ENCODE data around the gene TPCN1.

Gene TPCN1

DNA sequence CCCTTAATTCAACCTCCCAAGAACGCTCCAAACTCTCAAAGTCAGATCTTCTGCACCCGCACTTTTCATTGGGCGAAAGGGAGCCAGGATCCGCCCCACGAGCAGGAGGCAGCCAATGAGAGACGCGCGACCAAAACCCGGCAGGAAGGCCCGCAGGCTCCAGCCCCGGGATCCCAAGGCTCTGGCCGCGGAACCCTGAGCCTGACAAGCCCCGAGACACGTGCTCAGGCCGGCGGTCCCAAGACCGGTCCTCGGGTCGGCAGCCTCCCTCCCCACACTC, 36.4 kb upstream of the TPCN1 start:
- Histone ChIP-seq H3K4me3 (ENCODE audit: low read depth, low read length) (peak overlapping the region; percentile 90), H3K4me1 (ENCODE audit: control insufficient read depth, insufficient read depth, low read length) (0 out of 2 replicates have a peak, but pooled peaks cover 4% of the 10 kb centered on the region), H3K36me3 (ENCODE audit: control insufficient read depth, insufficient read depth, low read length) (peaks cover 29% of the 10 kb centered on the region), H3K27me3 (ENCODE audit: control insufficient read depth, insufficient read depth, low read length) (no peaks in the 10 kb centered on the region), H3K27ac (ENCODE audit: low read depth, low read length) (peak overlapping the region; percentile 95), H3K9me3 (ENCODE audit: control insufficient read depth, insufficient read depth, low read depth, low read length) (no peaks in the 10 kb centered on the region), H3K9ac (ENCODE audit: low read length) (peak overlapping the region; percentile 95)

DNA sequence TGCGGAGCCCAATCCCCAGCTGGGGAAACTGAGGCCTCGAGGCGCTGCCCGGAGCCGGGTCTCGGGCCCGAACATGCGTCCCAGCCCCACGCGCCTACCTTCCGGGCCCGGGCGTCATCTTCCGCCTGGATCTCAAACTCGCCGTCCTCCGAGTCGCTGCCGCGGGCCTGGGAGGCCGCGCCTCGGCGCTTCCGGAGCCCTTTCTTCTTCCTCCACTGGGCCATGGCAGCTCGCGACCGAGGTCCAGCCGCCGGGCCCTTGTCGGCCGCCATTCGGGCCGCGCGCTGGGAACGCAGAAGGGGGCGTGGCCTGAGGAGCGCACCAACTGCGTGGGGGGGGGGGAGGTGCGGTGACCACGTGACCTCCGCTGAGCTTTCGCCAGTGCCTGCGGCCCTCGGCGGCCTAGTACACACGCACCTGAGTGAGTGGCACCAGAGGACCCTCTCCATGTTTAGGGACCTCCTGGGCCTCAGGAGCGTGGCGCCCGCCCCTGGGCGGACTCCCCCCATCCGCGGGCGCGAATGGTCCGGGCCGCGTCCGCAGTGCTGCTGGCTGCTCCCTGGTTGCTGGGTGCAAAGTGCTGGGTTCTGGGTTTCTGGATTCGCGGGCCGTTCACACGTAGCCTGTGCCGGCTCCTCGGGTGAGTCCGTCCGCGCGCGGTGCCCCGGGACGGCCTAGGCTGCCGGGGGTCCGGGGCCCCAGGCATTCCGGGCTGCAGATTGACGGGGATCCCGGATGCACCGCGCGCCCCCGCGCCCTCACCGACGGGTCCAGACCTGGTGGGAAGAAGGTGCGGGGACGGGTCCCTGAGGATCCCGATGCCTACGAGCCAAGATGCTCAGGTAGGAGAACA, 35.9 kb upstream of the TPCN1 start, which contains the start of the genes DDX54 and RITA1:
Gene DDX54, minus strand, starts transcription at position 299 of the 853 bp plus-strand sequence. Its CDS starts 27 bp downstream, at position 272.
Gene RITA1, plus strand, starts transcription at position 542 of the 853 bp plus-strand sequence. CDS start 1,026 bp downstream, outside the sequence.
- Histone ChIP-seq H3K9ac (ENCODE audit: low read length) (peak within 1 kb of the TSS; percentile 95), H3K36me3 (ENCODE audit: control insufficient read depth, insufficient read depth, low read length) (peaks cover 24% of the 10 kb centered on the region), H3K27ac (ENCODE audit: low read depth, low read length) (peak within 1 kb of the TSS; percentile 95), H3K4me3 (ENCODE audit: low read depth, low read length) (peak within 1 kb of the TSS; percentile 90), H3K9me3 (ENCODE audit: control insufficient read depth, insufficient read depth, low read depth, low read length) (no peaks in the 10 kb centered on the region), H3K4me1 (ENCODE audit: control insufficient read depth, insufficient read depth, low read length) (0 out of 2 replicates have a peak, but pooled peaks cover 4% of the 10 kb centered on the region), H3K27me3 (ENCODE audit: control insufficient read depth, insufficient read depth, low read length) (no peaks in the 10 kb centered on the region)

DNA sequence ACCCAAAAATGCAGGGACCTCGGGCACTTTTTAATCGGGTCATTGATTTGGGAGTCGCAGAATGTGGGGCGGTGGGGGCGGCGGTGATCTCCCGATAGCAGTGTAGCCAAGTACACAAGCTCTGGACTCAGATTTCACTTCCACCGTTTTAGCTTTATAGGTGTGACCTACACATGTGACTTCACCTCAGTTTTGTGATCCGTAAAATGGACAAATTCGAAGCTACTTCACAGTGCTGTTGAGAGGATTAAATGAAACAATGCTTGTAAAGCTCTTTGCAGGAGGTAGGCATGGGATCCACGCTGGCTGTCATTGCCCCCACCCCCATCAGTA, 35.3 kb upstream of the TPCN1 start:
- peak overlapping the region; percentile 95 for H3K9ac ChIP-seq (ENCODE audit: low read length)
- peak overlapping the region; percentile 90 for H3K4me3 ChIP-seq (ENCODE audit: low read depth, low read length)
- peak overlapping the region; percentile 95; the same call in 1 of the 2 replicates for H3K27ac ChIP-seq (ENCODE audit: low read depth, low read length)
- no peaks in the 10 kb centered on the region for H3K27me3 ChIP-seq (ENCODE audit: control insufficient read depth, insufficient read depth, low read length)
- peaks cover 5% of the 10 kb centered on the region; the same call in 1 of the 2 replicates for H3K4me1 ChIP-seq (ENCODE audit: control insufficient read depth, insufficient read depth, low read length)
- H3K9me3 ChIP-seq (ENCODE audit: control insufficient read depth, insufficient read depth, low read depth, low read length), result no peaks in the 10 kb centered on the region
- H3K36me3 ChIP-seq (ENCODE audit: control insufficient read depth, insufficient read depth, low read length), result peaks cover 23% of the 10 kb centered on the region

DNA sequence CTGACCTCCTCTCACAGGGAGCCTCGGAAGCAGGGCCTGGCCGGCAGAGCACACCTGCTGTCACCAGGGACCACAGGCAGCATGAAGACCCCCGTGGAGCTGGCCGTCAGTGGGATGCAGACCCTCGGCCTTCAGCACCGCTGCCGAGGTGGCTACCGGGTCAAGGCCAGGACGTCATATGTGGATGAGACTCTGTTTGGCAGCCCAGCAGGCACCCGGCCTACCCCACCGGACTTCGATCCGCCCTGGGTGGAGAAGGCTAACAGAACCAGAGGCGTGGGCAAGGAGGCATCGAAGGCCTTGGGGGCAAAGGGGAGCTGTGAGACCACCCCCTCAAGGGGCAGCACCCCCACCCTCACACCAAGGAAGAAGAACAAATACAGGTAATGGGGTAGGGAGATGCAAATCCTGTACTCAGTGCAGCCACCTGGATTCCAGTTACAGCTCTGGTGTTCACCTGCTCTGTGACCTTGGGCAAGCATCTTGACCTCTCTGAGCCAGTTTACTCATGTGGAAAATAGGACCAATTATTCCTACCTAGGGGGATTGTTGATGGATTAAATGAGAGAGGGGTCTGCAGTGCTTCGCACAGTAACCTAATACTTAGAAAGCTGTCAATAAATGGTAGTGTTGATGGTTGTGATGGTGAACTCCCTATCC, 34.5 kb upstream of the TPCN1 start:
- H3K27ac ChIP-seq (ENCODE audit: low read depth, low read length), result no peak overlapping the region
- peaks cover 28% of the 10 kb centered on the region for H3K36me3 ChIP-seq (ENCODE audit: control insufficient read depth, insufficient read depth, low read length)
- H3K4me3 ChIP-seq (ENCODE audit: low read depth, low read length), result peak overlapping the region; percentile 90
- no peaks in the 10 kb centered on the region for H3K27me3 ChIP-seq (ENCODE audit: control insufficient read depth, insufficient read depth, low read length)
- no peaks in the 10 kb centered on the region for H3K9me3 ChIP-seq (ENCODE audit: control insufficient read depth, insufficient read depth, low read depth, low read length)
- no peak overlapping the region for H3K9ac ChIP-seq (ENCODE audit: low read length)
- H3K4me1 ChIP-seq (ENCODE audit: control insufficient read depth, insufficient read depth, low read length), result peaks cover 6% of the 10 kb centered on the region; the same call in 1 of the 2 replicates

DNA sequence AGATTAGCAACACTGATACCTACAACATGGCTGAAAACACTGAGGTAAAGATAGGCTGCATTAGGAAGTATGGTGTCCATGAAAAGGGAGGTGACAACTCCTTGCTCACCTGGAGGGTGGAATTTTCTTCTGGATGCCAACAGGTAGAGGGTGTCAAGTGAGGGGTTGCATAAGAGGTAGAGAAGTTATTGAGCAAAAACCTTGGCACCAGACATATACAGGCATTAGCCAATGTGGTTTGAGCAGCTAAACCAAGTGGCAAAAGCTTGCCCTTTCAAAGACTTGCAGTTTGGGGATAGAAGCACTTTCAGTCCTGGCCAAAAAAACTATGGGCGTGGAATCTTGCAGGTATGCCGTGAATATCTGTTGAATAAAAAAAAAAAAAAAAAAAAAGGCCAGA, 31.9 kb upstream of the TPCN1 start:
- Histone ChIP-seq H3K4me3 (ENCODE audit: low read depth, low read length) (no peak overlapping the region), H3K9me3 (ENCODE audit: control insufficient read depth, insufficient read depth, low read depth, low read length) (no peaks in the 10 kb centered on the region), H3K9ac (ENCODE audit: low read length) (no peak overlapping the region), H3K36me3 (ENCODE audit: control insufficient read depth, insufficient read depth, low read length) (peaks cover 26% of the 10 kb centered on the region), H3K4me1 (ENCODE audit: control insufficient read depth, insufficient read depth, low read length) (peaks cover 16% of the 10 kb centered on the region; the same call in 1 of the 2 replicates), H3K27ac (ENCODE audit: low read depth, low read length) (no peak overlapping the region), H3K27me3 (ENCODE audit: control insufficient read depth, insufficient read depth, low read length) (no peaks in the 10 kb centered on the region)

DNA sequence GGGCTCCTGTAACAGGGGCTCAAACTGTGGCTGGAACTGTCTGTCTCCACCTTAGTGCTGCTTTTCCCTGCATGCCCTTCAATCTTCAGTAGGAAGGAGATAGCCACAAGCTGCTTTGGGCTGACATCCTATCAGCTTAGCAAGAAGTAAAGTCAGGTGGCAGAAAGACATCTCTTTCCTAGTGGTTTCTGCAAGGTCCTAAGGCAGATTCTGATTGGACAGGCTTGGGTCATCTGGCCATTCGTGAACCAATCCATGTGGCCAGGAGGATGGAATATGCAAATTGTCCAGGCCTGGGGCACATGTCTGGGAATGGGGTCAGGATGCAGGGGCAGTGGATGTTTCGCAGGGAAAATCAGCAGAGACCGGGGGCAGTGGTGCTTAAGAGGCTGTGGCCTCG, 30.5 kb upstream of the TPCN1 start:
- peaks cover 26% of the 10 kb centered on the region for H3K36me3 ChIP-seq (ENCODE audit: control insufficient read depth, insufficient read depth, low read length)
- no peak overlapping the region for H3K4me3 ChIP-seq (ENCODE audit: low read depth, low read length)
- no peaks in the 10 kb centered on the region for H3K27me3 ChIP-seq (ENCODE audit: control insufficient read depth, insufficient read depth, low read length)
- no peak overlapping the region for H3K27ac ChIP-seq (ENCODE audit: low read depth, low read length)
- H3K9me3 ChIP-seq (ENCODE audit: control insufficient read depth, insufficient read depth, low read depth, low read length), result no peaks in the 10 kb centered on the region
- peaks cover 16% of the 10 kb centered on the region; the same call in 1 of the 2 replicates for H3K4me1 ChIP-seq (ENCODE audit: control insufficient read depth, insufficient read depth, low read length)
- no peak overlapping the region for H3K9ac ChIP-seq (ENCODE audit: low read length)

DNA sequence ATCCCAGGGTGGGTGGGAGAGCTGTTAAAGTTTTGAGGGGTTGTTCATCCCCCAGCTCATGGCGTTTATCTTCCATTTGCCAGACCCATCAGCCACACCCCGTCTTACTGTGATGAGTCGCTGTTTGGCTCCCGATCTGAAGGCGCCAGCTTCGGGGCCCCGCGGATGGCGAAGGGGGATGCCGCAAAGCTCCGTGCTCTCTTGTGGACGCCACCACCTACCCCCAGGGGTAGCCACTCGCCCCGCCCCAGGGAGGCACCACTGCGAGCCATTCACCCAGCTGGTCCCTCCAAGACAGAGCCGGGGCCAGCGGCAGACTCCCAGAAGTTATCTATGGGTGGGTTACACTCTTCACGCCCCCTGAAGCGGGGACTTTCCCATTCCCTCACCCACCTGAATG, 30.0 kb upstream of the TPCN1 start:
- Histone ChIP-seq H3K4me3 (ENCODE audit: low read depth, low read length) (no peak overlapping the region), H3K9ac (ENCODE audit: low read length) (no peak overlapping the region), H3K27ac (ENCODE audit: low read depth, low read length) (no peak overlapping the region), H3K4me1 (ENCODE audit: control insufficient read depth, insufficient read depth, low read length) (peaks cover 14% of the 10 kb centered on the region; the same call in 1 of the 2 replicates), H3K27me3 (ENCODE audit: control insufficient read depth, insufficient read depth, low read length) (no peaks in the 10 kb centered on the region), H3K36me3 (ENCODE audit: control insufficient read depth, insufficient read depth, low read length) (peaks cover 26% of the 10 kb centered on the region), H3K9me3 (ENCODE audit: control insufficient read depth, insufficient read depth, low read depth, low read length) (no peaks in the 10 kb centered on the region)

DNA sequence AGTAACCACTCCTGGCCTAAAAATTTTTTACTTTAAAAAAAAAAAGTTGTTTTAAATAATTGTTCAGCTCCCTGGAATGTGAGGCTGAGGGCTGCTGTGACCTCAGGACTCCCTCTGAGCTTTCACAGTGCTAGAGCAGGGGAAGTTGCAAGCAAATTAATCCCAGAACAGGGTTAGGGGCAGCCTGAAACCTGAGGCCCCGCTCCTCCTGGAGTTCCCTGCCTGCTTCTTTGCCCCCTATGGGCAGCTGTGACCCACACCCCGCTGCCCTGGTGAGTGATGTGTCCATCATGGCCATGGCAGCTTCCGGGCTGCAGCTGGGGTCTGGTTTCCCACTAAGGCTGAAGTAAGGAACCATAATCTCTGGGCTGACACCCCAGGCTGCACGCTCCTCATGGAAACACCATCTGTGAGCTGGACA, 26.3 kb upstream of the TPCN1 start:
- Histone ChIP-seq H3K36me3 (ENCODE audit: control insufficient read depth, insufficient read depth, low read length) (peaks cover 21% of the 10 kb centered on the region), H3K27ac (ENCODE audit: low read depth, low read length) (no peak overlapping the region), H3K4me1 (ENCODE audit: control insufficient read depth, insufficient read depth, low read length) (peaks cover 12% of the 10 kb centered on the region; the same call in 1 of the 2 replicates), H3K9me3 (ENCODE audit: control insufficient read depth, insufficient read depth, low read depth, low read length) (no peaks in the 10 kb centered on the region), H3K4me3 (ENCODE audit: low read depth, low read length) (no peak overlapping the region), H3K9ac (ENCODE audit: low read length) (no peak overlapping the region), H3K27me3 (ENCODE audit: control insufficient read depth, insufficient read depth, low read length) (no peaks in the 10 kb centered on the region)

DNA sequence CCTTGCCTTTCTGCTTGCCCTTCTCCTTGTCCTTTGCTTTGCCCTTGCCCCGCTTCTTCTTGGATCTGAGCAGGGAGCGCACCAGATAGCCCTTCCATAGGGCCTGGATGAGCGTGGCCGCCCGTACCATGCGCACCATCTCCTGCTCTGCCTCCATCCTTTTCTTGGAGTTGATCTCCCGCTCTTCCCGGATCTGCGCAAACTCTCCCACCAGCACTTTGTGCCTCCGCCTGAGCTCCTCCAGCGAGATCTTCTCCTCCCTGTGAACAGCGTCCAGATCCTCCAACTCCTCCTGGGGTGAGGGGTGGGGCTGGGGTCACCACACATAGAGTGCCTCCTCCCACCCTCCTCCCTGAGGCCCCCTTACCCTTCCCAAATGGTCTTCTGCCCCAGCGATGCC, 25.7 kb upstream of the TPCN1 start:
- no peaks in the 10 kb centered on the region for H3K27me3 ChIP-seq (ENCODE audit: control insufficient read depth, insufficient read depth, low read length)
- H3K4me3 ChIP-seq (ENCODE audit: low read depth, low read length), result no peak overlapping the region
- H3K4me1 ChIP-seq (ENCODE audit: control insufficient read depth, insufficient read depth, low read length), result peaks cover 12% of the 10 kb centered on the region; the same call in 1 of the 2 replicates
- H3K9me3 ChIP-seq (ENCODE audit: control insufficient read depth, insufficient read depth, low read depth, low read length), result no peaks in the 10 kb centered on the region
- H3K9ac ChIP-seq (ENCODE audit: low read length), result no peak overlapping the region
- no peak overlapping the region for H3K27ac ChIP-seq (ENCODE audit: low read depth, low read length)
- H3K36me3 ChIP-seq (ENCODE audit: control insufficient read depth, insufficient read depth, low read length), result peaks cover 18% of the 10 kb centered on the region

DNA sequence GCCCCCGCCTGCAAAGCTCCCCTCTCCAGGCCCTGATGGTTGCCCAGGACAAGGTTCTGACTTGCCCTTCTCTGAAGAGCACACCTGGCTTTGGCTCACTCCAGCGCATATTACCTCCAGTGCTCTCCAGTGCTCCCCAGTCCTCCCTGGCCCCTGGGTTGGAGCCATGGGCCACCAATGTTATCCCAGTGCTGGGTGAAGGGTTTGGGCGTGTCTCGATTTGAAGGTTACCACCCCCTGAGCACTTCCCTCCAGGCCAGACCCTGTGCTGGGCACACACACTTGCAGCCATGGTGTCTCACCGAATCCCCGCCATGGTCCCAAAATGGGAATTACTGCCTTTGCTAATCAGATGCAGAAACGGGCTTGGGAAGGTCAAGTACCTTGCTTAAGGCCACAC, 24.7 kb upstream of the TPCN1 start:
- Histone ChIP-seq H3K27me3 (ENCODE audit: control insufficient read depth, insufficient read depth, low read length) (no peaks in the 10 kb centered on the region), H3K4me1 (ENCODE audit: control insufficient read depth, insufficient read depth, low read length) (peaks cover 10% of the 10 kb centered on the region; the same call in 1 of the 2 replicates), H3K9ac (ENCODE audit: low read length) (no peak overlapping the region), H3K27ac (ENCODE audit: low read depth, low read length) (no peak overlapping the region), H3K9me3 (ENCODE audit: control insufficient read depth, insufficient read depth, low read depth, low read length) (no peaks in the 10 kb centered on the region), H3K36me3 (ENCODE audit: control insufficient read depth, insufficient read depth, low read length) (peaks cover 10% of the 10 kb centered on the region), H3K4me3 (ENCODE audit: low read depth, low read length) (no peak overlapping the region)

DNA sequence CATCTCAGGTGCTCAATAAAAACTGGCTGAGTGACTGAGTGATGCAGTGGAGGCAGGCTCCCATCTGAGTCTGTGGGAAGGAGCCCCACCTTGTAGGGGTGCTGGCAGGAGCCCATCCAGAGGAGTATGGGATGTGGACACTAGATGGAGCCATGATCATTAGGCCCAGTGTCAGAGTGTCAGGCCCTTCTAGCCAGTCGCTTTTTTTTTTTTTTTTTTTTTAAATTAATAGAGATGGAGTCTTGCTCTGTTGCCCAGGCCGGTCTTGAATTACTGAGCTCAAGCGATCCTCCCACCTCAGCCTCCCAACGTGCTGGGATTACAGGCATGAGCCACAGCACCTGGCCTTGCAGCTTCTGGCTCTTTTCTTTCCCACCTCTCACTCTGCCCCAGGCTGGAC, 24.3 kb upstream of the TPCN1 start:
- Histone ChIP-seq H3K9me3 (ENCODE audit: control insufficient read depth, insufficient read depth, low read depth, low read length) (no peaks in the 10 kb centered on the region), H3K9ac (ENCODE audit: low read length) (no peak overlapping the region), H3K4me1 (ENCODE audit: control insufficient read depth, insufficient read depth, low read length) (peaks cover 10% of the 10 kb centered on the region; the same call in 1 of the 2 replicates), H3K27ac (ENCODE audit: low read depth, low read length) (no peak overlapping the region), H3K27me3 (ENCODE audit: control insufficient read depth, insufficient read depth, low read length) (no peaks in the 10 kb centered on the region), H3K36me3 (ENCODE audit: control insufficient read depth, insufficient read depth, low read length) (peaks cover 8% of the 10 kb centered on the region), H3K4me3 (ENCODE audit: low read depth, low read length) (no peak overlapping the region)

Measured in HUES6 (cell line).